ENCODE measurements around the gene KCNIP1.

The KCNIP1 gene

GRCh38 chr5:170597109-170597751, 93.4 kb downstream of the KCNIP1 start:
- peaks cover 0 to 19% of the 10 kb centered on the region in 2 donors for H3K27me3 ChIP-seq
- no peak for DNase-seq
- no peaks in the 10 kb centered on the region for H3K36me3 ChIP-seq
- H3K4me1 ChIP-seq = peaks cover 0 to 6% (median 0%) of the 10 kb centered on the region in 4 donors
- TF ChIP-seq CTCF (IDR thresholded peaks at IDR 0.05) = no peak
- H3K27ac ChIP-seq = no peak overlapping the region
- intact Hi-C loops (cut with DNase I; ENCODE audit: low total_unique reads) = no loop called here
- no peak overlapping the region for H3K4me3 ChIP-seq
- H3K9me3 ChIP-seq = no peaks in the 10 kb centered on the region

- H3K36me3 ChIP-seq = no peaks in the 10 kb centered on the region
- H3K4me3 ChIP-seq = no peak overlapping the region
- DNase-seq = no peak
- no peaks in the 10 kb centered on the region for H3K9me3 ChIP-seq
- H3K27me3 ChIP-seq = peaks cover 0 to 23% of the 10 kb centered on the region in 2 donors
- TF ChIP-seq CTCF (IDR thresholded peaks at IDR 0.05) = no peak
- H3K4me1 ChIP-seq = peaks cover 0 to 6% (median 0%) of the 10 kb centered on the region in 4 donors
- intact Hi-C loops (cut with DNase I; ENCODE audit: low total_unique reads) = no loop called here
- no peak overlapping the region for H3K27ac ChIP-seq
Observed at GRCh38 chr5:170597872-170598271, 94.1 kb downstream of the KCNIP1 start.

GRCh38 chr5:170599756-170600155, 95.9 kb downstream of the KCNIP1 start:
- H3K4me3 ChIP-seq = no peak overlapping the region
- intact Hi-C loops (cut with DNase I; ENCODE audit: low total_unique reads) = no loop called here

GRCh38 chr5:170601619-170602018, 97.8 kb downstream of the KCNIP1 start:
- Histone ChIP-seq H3K27ac (no peak overlapping the region), H3K27me3 (peaks cover 0 to 15% of the 10 kb centered on the region in 2 donors), H3K4me3 (no peak overlapping the region), H3K4me1 (peaks cover 0 to 6% (median 0%) of the 10 kb centered on the region in 4 donors), H3K36me3 (no peaks in the 10 kb centered on the region), H3K9me3 (no peaks in the 10 kb centered on the region)
- no peak for DNase-seq
- intact Hi-C loops (cut with DNase I; ENCODE audit: low total_unique reads) = no loop called here
- no peak for TF ChIP-seq CTCF (IDR thresholded peaks at IDR 0.05)

More at GRCh38 chr5:170599756-170600155, 95.9 kb downstream of the KCNIP1 start:
- no peak for TF ChIP-seq CTCF (IDR thresholded peaks at IDR 0.05)
- H3K9me3 ChIP-seq = no peaks in the 10 kb centered on the region
- no peaks in the 10 kb centered on the region for H3K36me3 ChIP-seq
- DNase-seq = no peak
- H3K4me1 ChIP-seq = peaks cover 0 to 6% (median 0%) of the 10 kb centered on the region in 4 donors
- H3K27me3 ChIP-seq = peaks cover 0 to 26% of the 10 kb centered on the region in 2 donors
- no peak overlapping the region for H3K27ac ChIP-seq

GRCh38 chr5:170603109-170603508, 99.3 kb downstream of the KCNIP1 start:
- DNase-seq = no peak
- H3K27me3 ChIP-seq = peaks cover 0 to 14% of the 10 kb centered on the region in 2 donors
- no peak overlapping the region for H3K27ac ChIP-seq
- no peak for TF ChIP-seq CTCF (IDR thresholded peaks at IDR 0.05)
- no peaks in the 10 kb centered on the region for H3K9me3 ChIP-seq
- H3K4me3 ChIP-seq = no peak overlapping the region
- intact Hi-C loops (cut with DNase I; ENCODE audit: low total_unique reads) = no loop called here
- H3K36me3 ChIP-seq = no peaks in the 10 kb centered on the region
- peaks cover 0 to 1% (median 0%) of the 10 kb centered on the region in 4 donors for H3K4me1 ChIP-seq
